LNCaP clone FGC (cell line): ENCODE measurements around the gene CHD3.
A peak's percentile ranks its signal among the peaks of the same experiment; 100 is the strongest.

ENCODE experiments used
- DNase-seq: peaks from one replicate; pipeline ENCODE4 v3.0.0-alpha.2; 2011; ENCODE audit warnings: low read depth
- H3K4me3 ChIP-seq: 2 replicates; pipeline ENCODE4 v1.5.1; 2011; ENCODE audit warnings: mild to moderate bottlenecking, low read depth, low read length, control low read depth
- TF ChIP-seq, protein P1 (sequence below): IDR thresholded peaks from 2 replicates; pipeline ENCODE4 v1.5.1; 2012; ENCODE audit warnings: mild to moderate bottlenecking; ENCODE audit not compliant: control insufficient read depth, insufficient read depth; ENCODE audit errors: extremely low read depth

CHD3 gene

DNA sequence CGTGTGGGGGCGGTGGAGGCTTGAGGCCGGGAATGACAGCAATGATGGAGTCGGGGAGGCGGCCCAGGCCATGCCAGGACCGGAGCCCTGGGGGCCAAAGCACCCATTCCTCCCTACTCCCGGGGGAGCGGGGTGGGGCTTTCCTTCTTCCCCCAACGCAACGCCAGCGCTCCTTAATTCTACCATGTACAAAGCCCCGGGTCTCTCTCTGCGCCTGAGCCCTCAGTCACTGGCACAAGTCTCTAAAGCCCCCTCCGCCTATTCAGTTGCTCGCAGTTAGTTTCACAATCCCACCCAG, 27.7 kb downstream of the CHD3 start:
- peak overlapping the region; percentile 50 for H3K4me3 ChIP-seq
- no peak for DNase-seq
- TF ChIP-seq, protein P1, sequence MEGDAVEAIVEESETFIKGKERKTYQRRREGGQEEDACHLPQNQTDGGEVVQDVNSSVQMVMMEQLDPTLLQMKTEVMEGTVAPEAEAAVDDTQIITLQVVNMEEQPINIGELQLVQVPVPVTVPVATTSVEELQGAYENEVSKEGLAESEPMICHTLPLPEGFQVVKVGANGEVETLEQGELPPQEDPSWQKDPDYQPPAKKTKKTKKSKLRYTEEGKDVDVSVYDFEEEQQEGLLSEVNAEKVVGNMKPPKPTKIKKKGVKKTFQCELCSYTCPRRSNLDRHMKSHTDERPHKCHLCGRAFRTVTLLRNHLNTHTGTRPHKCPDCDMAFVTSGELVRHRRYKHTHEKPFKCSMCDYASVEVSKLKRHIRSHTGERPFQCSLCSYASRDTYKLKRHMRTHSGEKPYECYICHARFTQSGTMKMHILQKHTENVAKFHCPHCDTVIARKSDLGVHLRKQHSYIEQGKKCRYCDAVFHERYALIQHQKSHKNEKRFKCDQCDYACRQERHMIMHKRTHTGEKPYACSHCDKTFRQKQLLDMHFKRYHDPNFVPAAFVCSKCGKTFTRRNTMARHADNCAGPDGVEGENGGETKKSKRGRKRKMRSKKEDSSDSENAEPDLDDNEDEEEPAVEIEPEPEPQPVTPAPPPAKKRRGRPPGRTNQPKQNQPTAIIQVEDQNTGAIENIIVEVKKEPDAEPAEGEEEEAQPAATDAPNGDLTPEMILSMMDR = no peak

DNA sequence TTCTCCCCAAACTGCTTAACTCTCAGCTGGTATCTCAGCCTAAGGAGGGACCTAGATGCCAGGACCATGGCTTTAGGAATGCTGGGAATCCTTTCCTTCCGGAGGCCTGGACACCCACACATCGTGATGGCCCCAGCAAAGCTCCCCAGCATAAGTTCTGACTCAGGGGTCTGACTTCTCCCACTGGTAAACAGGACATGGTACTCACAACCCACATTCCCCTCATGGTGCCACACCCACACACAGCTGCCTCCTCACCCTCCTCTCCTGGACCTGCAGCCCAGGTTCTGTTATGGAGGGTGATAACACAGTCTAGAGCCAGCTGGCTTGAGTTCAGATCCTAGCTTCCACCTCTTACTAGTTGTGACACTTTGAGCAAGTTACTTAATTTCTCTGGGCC, 28.2 kb downstream of the CHD3 start:
- TF ChIP-seq, protein P1 = no peak
- no peak for DNase-seq
- peak overlapping the region; percentile 50; the same call in 1 of the 2 replicates for H3K4me3 ChIP-seq

DNA sequence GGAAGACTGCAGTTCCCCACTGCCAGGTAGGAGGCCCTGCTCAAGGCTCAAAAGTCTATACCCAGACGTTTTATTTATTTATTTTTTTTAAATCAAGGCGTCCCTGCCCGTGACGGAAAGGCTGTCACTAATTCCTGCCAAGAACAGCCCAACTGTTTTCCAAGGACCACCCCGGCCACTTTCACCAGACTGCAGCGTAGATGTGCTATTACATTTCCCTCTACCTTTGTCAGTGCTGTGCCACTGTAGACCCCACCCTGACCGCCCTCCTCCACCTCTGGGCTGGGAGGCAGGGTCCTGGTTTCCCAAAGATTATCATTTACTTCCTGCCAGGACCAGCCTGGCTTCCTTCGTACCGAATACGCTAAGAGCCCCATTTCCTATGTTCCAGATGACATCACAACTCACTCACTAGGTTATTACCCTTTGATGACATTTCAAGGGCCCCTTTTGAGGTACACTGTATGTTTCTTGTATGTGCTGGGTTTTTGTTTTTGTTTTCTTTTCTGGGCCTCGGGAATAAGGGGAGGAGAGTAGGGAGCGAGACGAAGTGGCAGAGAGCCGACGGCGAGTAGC, 33.8 kb downstream of the CHD3 start:
- DNase-seq = no peak
- TF ChIP-seq, protein P1 = no peak
- no peak overlapping the region for H3K4me3 ChIP-seq

DNA sequence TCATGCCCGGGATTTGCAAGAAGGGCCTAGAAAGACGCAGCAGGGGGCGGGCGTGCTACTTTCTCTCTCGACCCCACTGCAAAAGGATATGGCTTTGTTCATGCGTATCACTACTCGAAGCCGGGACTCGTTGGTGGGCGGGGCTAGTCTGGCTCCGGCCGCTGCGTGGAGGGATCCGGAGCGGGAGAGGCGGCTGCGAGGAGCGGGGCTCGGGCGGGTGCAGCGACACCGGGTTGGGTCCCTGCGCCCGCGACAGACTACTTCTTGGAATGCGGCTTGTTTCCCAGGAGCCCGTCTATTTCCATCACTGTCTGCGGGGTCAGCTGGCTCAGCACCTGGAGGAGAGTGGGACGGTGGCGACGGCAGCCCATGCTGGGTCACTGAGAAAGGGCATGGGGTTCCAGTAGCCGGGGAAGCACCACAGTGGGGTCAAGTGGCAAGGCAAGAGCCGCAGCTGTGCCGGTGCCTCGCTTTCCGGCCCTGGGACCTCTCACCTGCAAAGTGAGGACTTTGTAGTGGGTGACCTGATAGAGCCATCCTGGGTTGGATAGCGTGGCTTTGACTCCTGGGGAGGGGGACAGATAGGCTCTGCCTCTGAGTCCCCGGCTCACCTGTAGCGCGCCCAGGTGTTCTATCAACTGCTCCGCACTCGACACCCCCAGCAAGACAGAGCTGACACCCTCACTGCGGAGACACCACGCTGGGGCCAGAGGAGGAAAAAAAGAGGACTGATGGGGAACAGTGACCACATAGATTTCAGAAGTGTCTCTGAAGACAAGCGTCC, 34.4 kb downstream of the CHD3 start:
- TF ChIP-seq, protein P1 = no peak
- no peak overlapping the region for H3K4me3 ChIP-seq
- DNase-seq = no peak

DNA sequence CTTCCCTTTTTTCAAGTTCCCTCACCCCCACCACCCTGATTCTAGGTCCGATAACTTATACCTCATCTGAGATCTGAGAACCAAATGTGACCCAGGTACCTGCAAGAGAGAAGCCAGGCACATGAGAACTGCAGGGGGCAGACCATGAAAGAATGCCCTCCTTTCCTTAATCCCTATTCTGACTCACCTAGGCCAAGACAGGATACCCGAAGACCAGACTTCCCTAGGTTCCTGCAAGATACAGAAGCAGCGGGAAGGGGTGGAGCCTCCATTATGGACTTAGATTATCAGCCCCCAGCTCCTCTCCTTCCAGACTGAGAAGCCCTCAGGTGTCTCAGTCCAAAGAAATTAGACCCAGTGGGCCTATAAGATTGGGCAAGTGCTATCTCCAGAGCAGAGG, 39.0 kb downstream of the CHD3 start:
- TF ChIP-seq, protein P1 = no peak
- no peak for DNase-seq

DNA sequence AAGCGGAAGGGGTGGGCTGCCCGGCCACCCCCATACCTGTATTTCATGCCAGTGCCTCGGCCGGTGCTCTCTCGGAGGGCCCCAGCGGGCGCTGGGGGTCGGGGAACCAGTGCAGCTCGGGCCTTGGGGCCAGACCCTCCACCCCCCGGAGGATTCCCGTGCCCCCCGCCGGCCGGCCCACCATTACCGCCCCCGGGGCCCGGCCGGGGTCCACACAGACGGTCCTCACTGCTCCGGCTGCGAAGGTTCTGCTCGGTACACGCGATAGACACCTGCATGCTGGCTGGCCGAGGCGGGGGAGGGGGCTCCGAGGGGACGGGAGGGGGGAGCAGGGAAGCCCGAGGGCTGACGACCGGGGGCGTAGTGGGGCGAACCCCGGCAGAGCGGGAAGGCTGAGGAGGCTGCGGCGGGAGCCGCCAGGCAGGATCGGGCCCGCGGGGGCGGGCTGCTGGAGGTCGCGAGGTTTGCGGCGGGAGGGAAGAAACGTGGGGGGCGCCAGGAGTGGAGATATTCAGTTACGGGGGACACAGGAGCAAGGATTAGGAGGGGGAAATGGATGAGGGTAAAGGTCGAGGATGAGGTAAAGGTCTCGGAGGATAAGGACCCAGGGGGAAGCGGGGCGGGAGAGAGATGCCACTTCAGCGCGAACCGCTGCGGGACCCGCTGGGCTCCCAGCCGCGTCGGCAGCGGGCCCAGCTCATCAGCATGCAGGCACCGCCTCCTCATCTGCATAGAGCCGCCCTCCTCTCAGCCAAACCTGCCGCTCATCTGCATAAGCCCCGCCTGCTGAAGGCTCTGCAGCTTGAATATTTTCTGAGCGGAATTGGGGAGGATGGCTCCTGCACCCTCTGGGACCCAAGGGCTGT, 40.8 kb downstream of the CHD3 start, which contains the start of gene KCNAB3:
Gene KCNAB3, minus strand, starts transcription at position 699 of the 866 bp plus-strand sequence. Its CDS starts 421 bp downstream, at position 278.
- no peak for DNase-seq
- H3K4me3 ChIP-seq = peak within 1 kb of the TSS; percentile 93; the same call in 1 of the 2 replicates
- TF ChIP-seq, protein P1 = no peak

More for the DNA sequence above, 39.0 kb downstream of the CHD3 start:
- H3K4me3 ChIP-seq = no peak overlapping the region
